ENCODE results near the gene PRR35. TPM values are rescaled to one million over a fixed set of nuclear protein-coding genes. Genes with fewer than 3 reads are reported as not detected.

Gene PRR35
- total RNA-seq = not detected
- long read RNA-seq = 0 reads

- Histone ChIP-seq H3K36me3 (no peaks in the 10 kb centered on the region), H3K27me3 (ENCODE audit: low read depth) (peaks cover 47% of the 10 kb centered on the region), H3K9me3 (no peaks in the 10 kb centered on the region), H3K27ac (no peak within 1 kb of the TSS), H3K4me3 (no peak within 1 kb of the TSS), H3K4me1 (no peaks in the 10 kb centered on the region)
- intact Hi-C loops (cut with DNase I) = no loop called here
- ATAC-seq (no peak), DNase-seq (no peak)
- TF ChIP-seq, protein P1, sequence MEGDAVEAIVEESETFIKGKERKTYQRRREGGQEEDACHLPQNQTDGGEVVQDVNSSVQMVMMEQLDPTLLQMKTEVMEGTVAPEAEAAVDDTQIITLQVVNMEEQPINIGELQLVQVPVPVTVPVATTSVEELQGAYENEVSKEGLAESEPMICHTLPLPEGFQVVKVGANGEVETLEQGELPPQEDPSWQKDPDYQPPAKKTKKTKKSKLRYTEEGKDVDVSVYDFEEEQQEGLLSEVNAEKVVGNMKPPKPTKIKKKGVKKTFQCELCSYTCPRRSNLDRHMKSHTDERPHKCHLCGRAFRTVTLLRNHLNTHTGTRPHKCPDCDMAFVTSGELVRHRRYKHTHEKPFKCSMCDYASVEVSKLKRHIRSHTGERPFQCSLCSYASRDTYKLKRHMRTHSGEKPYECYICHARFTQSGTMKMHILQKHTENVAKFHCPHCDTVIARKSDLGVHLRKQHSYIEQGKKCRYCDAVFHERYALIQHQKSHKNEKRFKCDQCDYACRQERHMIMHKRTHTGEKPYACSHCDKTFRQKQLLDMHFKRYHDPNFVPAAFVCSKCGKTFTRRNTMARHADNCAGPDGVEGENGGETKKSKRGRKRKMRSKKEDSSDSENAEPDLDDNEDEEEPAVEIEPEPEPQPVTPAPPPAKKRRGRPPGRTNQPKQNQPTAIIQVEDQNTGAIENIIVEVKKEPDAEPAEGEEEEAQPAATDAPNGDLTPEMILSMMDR (IDR thresholded peaks at IDR 0.05) = no peak
These were observed at the start of gene PRR35 for GRCh38 chr16:560204-560700. PRR35 (plus strand) TSS chr16:560394; CDS start chr16:563295, 2,901 bp downstream.

- DNase-seq (peak; percentile 9), ATAC-seq (no peak)
- Histone ChIP-seq H3K9me3 (no peaks in the 10 kb centered on the region), H3K36me3 (peaks cover 34% of the 10 kb centered on the region), H3K4me1 (no peaks in the 10 kb centered on the region), H3K4me3 (no peak overlapping the region), H3K27me3 (ENCODE audit: low read depth) (no peaks in the 10 kb centered on the region), H3K27ac (no peak overlapping the region)
- intact Hi-C loops (cut with DNase I) = no loop called here
- TF ChIP-seq, protein P1 (IDR thresholded peaks at IDR 0.05) = no peak
These were observed 47.4 kb upstream of the PRR35 start for GRCh38 chr16:512802-513201.

DNA sequence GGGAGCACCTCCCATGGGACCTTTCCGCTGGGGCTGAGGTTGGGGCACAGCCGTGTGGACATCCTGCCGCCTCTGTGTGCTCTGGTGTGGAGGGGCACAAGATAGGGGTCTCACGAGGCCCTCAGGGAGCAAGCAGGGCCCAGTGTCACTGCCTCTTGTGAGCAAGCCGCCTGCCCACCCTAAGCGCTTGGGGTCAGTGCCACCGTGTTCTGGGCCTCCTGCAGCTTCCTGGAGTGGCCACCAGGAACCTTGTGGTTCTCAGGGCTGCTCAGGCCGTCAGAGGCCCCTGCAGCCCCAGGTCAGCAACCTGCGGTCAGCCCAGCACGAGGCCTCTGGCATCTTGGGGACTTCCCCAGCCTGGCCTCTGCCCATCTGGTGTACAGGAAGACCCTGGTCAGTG lies 46.2 kb upstream of the PRR35 start:
- ATAC-seq (no peak), DNase-seq (peak; percentile 26)
- H3K27me3 ChIP-seq (ENCODE audit: low read depth) = no peaks in the 10 kb centered on the region
- intact Hi-C loops (cut with DNase I) = no loop called here
- no peak overlapping the region for H3K4me3 ChIP-seq
- TF ChIP-seq, protein P1 (IDR thresholded peaks at IDR 0.05) = no peak
- H3K9me3 ChIP-seq = no peaks in the 10 kb centered on the region
- peaks cover 40% of the 10 kb centered on the region for H3K36me3 ChIP-seq
- no peak overlapping the region for H3K27ac ChIP-seq
- no peaks in the 10 kb centered on the region for H3K4me1 ChIP-seq

GRCh38 chr16:515175-515938 lies 44.8 kb upstream of the PRR35 start:
- Histone ChIP-seq H3K4me1 (no peaks in the 10 kb centered on the region), H3K9me3 (no peaks in the 10 kb centered on the region), H3K27ac (no peak overlapping the region), H3K36me3 (peaks cover 54% of the 10 kb centered on the region), H3K27me3 (ENCODE audit: low read depth) (no peaks in the 10 kb centered on the region), H3K4me3 (no peak overlapping the region)
- peak; percentile 42 for DNase-seq
- intact Hi-C loops (cut with DNase I) = no loop called here
- TF ChIP-seq, protein P1 (IDR thresholded peaks at IDR 0.05) = no peak
- ATAC-seq = no peak

- Histone ChIP-seq H3K27ac (no peak overlapping the region), H3K4me1 (no peaks in the 10 kb centered on the region), H3K27me3 (ENCODE audit: low read depth) (no peaks in the 10 kb centered on the region), H3K4me3 (no peak overlapping the region), H3K9me3 (no peaks in the 10 kb centered on the region), H3K36me3 (peaks cover 56% of the 10 kb centered on the region)
- TF ChIP-seq, protein P1 (IDR thresholded peaks at IDR 0.05) = no peak
- intact Hi-C loops (cut with DNase I) = no loop called here
- ATAC-seq (peak in 1 of 2 donors; percentile 18), DNase-seq (peak; percentile 37)
These were observed 44.3 kb upstream of the PRR35 start for GRCh38 chr16:515939-516226.

Data from lower lobe of right lung (tissue), 2 donors.